Stimulated activated naive CD4-positive, alpha-beta T cell (primary cell): Measurements from ENCODE around the gene RTRAF.

ENCODE experiments used
- DNase-seq, 6 experiments: peaks; one replicate each; lab custom pipeline; 2025; lab: John Stamatoyannopoulos, UW

RTRAF gene

DNA sequence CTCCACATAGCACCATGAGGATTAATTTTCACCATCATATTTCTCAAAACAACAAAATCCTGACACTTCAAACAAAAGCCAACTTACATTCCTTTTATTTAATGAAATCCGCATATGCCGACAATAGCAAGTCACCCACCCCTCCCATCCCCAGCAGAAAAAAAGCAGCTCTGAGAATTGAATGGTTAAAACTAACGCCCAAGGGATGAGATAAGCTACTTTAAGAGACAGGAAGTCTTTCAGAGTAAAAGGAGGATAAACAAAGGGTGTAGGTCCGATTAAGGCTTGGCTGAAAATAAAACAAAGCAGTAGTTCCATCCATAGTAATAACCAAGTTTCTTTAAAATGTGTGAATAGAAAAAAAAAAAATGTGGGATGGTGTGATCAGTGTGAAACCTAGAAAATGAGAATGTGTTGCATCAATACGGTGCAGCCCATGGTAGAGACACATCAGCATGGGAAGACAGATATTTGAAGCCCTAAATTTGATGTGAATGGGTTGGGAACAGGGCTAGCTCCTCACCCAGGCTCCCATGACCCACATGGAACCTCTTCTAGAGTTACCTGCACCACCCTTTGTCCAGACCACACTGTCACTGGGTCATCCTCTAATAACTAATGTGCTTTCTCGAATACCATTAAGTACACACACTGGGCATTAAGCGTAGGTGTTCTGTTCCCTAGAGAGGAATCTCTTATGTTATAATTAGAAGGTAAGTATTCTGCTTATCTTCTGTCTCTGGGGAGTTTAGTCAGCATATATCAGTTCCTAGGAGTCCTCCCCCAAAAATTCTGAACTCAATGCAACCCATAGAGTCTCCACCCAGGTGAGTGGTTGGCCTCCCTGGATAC is 31.7 kb downstream of the RTRAF start:
- no peak for DNase-seq

- DNase-seq, result no peak
These were observed 32.7 kb downstream of the RTRAF start for GRCh38 chr14:52021957-52022600.

DNA sequence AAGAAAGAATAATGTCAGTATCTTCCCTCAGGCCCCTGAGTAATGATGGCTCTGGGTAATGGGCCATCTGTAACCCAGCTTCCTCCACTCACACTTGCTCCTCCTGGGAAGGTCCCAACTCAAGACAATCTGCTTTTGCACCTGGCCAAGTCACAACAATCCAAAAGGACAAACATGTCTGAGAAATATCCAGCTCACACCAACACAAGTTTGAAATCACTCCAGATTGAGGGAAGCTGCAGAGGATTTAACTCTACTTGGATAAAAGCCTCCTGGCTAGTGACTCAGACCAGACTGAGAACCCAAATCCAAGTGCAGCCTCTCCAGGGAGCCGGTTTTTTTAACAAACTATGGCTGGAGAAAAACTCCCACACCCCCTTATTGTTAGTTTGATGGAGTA is 34.2 kb downstream of the RTRAF start:
- DNase-seq, result no peak

DNA sequence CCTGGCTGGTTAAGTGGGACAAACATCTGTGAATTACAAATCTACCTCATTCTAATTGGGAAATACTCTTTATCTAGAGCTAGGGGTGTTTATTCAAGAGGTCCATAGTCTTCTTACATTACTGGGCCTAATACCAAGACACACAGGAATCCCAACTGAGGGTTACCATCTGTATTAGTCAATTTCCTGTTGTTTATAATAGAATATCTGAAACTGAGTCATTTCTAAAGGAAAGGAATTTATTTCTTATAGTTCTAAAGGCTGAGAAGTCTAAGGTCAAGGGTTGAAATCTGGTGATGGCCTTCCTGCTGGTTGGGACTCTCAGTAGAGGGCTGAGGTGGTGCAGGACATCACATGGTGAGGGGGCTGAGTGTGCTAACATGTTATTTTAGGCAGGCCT is 36.0 kb downstream of the RTRAF start:
- no peak for DNase-seq

DNA sequence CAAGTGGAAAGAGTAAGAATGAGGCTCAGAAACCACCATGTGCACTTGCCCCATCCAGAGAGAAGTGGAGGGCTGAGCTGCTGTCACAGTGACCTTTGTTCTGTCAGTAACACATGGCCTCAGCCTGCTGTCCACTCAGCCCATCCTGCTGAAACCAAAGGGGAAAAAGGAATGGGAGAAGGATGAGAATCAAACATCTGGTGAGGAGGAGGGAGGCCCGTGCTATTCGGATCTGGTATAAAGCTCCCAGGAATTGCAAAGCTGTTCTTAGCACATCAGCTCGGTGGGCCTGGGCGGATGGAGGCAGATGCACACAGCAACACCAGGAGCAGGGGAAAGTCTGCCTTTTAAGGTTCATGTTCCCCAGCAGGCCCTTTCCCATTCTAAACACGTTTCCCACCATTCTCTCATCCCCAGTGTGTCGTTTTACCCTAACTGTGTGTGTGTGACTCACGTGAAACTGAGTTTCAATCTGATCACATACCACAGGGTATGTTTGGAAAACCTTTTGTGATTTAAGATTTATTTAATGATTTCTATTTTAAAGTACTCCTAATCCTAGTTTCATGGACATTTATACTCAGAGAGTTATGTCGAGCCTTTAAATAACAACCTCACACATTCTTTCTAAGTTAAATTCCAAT is 36.8 kb downstream of the RTRAF start:
- DNase-seq, result no peak

GRCh38 chr14:52026901-52027300 is 37.6 kb downstream of the RTRAF start:
- no peak for DNase-seq

DNA sequence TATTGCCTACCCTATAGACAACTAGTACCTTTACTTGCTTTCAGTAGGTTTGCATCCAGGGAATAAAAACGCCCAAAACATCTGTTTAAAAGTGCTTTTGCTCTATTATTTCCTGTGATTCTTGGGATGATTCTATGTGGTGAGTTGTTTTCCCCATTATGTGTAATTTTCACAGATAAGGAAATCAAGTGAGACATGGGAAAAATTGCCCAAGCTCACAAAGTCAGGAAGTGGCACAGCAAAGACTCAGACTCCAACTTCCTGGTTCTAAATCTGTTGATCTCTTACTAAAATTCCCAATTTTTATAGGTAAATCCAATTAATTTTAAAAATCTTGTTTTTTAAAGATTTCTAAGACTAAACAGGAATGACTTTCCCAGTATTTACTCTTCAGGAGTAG is 40.5 kb downstream of the RTRAF start:
- no peak for DNase-seq

DNA sequence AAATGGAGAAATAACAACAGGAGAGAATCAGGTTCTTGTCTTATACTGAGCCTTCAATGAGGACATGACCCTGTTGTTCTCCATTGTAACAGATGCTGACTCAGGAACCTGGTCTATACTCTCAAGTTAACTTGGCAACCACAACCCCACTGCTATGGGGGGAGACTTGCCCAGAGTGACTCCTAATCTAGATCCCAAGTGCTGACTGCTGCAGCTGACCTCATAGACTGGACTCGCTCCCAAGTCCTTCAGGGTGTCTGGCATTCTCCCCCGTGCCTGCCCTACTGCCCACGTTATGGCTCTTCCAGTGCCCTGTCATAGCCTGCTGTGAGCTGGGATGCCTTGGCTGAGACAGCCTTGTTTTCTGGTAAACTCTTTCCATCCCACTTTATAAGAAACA is 42.4 kb downstream of the RTRAF start:
- no peak for DNase-seq

DNA sequence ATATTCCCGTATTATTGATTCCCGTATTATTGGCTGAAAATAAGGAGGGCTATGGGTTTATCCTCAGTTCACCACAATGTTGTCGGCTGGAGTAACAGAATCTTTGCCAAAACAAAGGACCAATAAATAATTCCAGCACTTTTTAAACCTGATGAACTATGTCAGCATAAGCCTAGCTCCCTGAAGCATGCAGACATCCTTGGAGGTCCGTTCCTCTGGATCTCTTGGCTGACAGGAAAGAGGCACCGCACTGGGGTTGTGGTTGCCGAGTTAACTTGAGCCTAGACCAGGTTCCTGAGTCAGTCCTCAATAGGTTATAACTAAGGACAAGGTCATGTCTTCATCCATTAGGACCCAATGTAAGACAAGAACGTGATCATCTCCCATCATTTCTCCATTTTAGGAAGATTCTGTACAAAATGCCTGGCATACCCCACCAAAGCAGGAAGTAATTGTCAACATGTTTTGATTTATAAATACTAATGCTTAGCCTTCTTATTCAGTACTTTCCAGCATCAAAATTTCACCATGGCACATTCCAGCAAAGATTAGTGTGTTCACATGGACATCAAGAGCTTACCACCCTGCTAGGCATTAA is 43.0 kb downstream of the RTRAF start:
- no peak for DNase-seq

- no peak for DNase-seq
These were observed 43.8 kb downstream of the RTRAF start for GRCh38 chr14:52033101-52033642.

DNA sequence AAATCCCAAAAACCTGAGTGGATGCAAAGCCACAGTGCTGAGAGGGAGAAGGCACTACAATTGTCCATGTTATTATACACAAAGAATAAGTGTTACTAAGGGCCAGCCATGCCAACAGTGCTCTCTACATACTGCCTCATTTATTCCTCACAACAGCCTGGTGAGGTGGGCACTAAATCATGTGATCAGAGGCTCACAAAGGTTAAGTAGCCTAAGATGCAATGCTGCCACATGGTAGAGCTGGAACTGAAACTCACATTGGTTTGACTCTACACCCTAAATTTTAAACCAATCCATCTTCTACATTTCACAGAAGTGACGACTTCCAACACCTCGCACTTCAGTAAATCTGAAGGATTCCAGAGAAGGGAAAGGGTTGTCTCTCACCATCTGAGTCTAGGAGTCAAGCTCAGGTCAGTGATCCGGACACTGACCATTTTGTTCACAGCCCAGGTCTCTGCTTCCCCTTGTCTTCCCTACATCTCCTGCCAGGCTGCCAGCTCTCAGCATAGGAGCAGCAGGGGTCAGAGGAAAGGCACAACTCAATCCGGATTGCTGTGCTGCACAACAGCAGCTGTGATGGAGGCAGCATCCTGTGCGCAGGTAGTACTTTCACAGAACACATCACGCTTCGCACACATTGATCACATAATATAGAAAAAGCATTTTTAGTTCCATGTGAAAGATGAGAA is 49.9 kb downstream of the RTRAF start:
- DNase-seq, result no peak

- no peak for DNase-seq
These were observed 51.3 kb downstream of the RTRAF start for GRCh38 chr14:52040598-52040997.

GRCh38 chr14:52042371-52043289 is 53.3 kb downstream of the RTRAF start:
- no peak for DNase-seq

DNA sequence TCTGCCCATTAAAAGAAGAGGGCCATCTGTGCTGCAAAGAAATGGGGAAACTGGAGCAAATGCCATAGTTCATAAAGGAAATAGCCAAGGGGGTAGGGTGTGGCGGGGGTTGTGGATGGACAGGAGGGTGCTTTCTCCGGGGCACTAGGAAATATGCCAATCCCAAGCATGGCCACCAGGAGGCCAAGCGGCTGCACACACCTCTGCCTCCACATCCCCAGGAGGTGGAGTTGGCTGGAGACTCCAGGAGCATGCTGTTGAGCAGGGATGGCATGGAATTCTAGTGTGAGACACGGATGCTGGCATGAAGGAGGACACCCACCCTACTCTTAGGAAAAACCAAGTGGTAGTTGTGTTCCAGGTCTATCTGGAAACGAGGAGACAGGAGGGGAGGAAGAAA is 54.3 kb downstream of the RTRAF start:
- no peak for DNase-seq

GRCh38 chr14:52044791-52045522 is 55.6 kb downstream of the RTRAF start:
- DNase-seq, result no peak

GRCh38 chr14:52046376-52046917 is 57.1 kb downstream of the RTRAF start:
- no peak for DNase-seq

DNA sequence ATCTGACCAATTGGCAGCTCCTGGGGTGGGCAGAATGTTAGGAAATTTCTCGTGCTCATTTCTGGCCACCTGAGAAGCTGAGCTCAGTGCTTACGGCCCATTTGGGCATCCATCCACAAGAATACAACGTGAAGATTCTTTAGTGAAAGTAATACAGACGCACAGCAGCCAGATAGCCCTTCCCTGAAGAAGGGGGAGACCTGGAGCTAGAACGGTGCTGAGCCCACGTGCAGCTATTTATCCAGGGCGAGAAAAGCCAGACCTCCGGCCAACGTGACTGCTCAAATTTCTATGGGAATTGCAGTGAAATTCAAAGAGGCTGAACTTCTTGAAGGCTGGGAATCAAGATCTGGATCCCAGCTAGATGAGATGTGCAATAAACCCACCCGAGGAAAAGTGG is 58.8 kb downstream of the RTRAF start:
- no peak for DNase-seq

DNA sequence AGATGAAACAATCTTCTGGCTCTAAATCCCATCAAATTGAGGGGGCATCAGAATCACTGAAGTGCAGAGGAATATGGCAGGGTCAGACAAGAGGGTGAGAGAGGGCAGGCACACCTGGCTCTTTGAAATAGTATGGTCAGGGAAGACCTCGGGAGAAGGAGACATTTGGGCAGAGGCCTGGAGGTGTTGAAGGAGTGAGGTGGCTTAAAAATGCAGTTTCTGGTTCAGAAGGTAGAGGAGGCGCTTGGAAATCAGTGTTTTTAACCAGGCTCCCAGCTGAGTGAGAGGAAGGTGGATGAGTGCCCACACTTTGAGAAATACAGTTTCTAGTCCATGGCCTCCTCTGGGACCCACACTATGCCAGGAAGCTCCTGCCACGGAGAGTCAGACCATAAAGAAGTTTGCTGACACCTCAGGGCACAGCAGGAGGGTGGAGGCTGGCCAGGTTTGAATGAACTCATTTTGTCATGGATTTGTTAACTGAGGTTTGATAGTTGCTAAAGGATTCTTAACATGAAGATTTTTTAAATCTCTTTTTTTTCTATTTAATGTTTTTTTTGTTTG is 59.4 kb downstream of the RTRAF start:
- no peak for DNase-seq

- no peak for DNase-seq
These were observed 59.9 kb downstream of the RTRAF start for GRCh38 chr14:52049271-52049670.
